Gastrocnemius medialis (tissue), 4 donors: ENCODE results near the gene CILP2. TPM values are rescaled to one million over a fixed set of nuclear protein-coding genes. Genes with fewer than 3 reads are reported as not detected.

Experiments used
- ATAC-seq, 2 donors: fragments of 150-250 bp; one replicate each; pipeline ENCODE4 v1.9.1; 2016
- DNase-seq, 2 donors: peaks; one replicate each; pipeline ENCODE4 v3.0.0-alpha.2; 2019
- H3K27ac ChIP-seq, 4 donors: fragments of 200-600 bp; sonication (generic); 1 replicate in 1 of 4; 2 replicates in 3 of 4; pipeline ENCODE4 v1.5.1; 2016 to 2018; ENCODE audit warnings: mild to moderate bottlenecking in 2 of 4, moderate library complexity in 1 of 4
- H3K27me3 ChIP-seq, 3 donors: fragments of 200-600 bp; sonication (generic) in 2 of 3; 1 replicate in 1 of 3; 2 replicates in 2 of 3; pipeline versions ENCODE4 v1.5.1 to v1.6.0; 2016 to 2019; ENCODE audit warnings: mild to moderate bottlenecking in 1 of 3, moderate library complexity in 1 of 3
- H3K36me3 ChIP-seq, 2 donors: fragments of 200-600 bp; sonication (generic) in 1 of 2; one replicate each; pipeline ENCODE4 v1.5.1; 2017 to 2018
- H3K4me1 ChIP-seq, 2 donors: fragments of 200-600 bp; sonication (generic) in 1 of 2; one replicate each; pipeline ENCODE4 v1.5.1; 2016 to 2017; ENCODE audit warnings: mild to moderate bottlenecking in 2 of 2
- H3K4me3 ChIP-seq, 4 donors: fragments of 200-600 bp; sonication (generic) in 3 of 4; 1 replicate in 1 of 4; 2 replicates in 3 of 4; pipeline ENCODE4 v1.5.1; 2016 to 2019; ENCODE audit warnings: mild to moderate bottlenecking in 2 of 4
- H3K9me3 ChIP-seq, 3 donors: fragments of 200-600 bp; sonication (generic) in 2 of 3; 1 replicate in 1 of 3; 2 replicates in 2 of 3; pipeline ENCODE4 v1.5.1; 2016 to 2019
- POLR2A ChIP-seq, 2 donors: fragments of 450-650 bp; IDR thresholded peaks; one replicate each; pipeline ENCODE4 v1.6.1; 2017; ENCODE audit warnings: antibody characterized with exemption in 2 of 2, mild to moderate bottlenecking in 2 of 2, moderate library complexity in 2 of 2
- in situ Hi-C, 4 donors: fragments of 200-750 bp; cut with MboI; loops; one replicate each; pipeline versions ENCODE4 v1.15.0 to v1.8.0; 2017; ENCODE audit warnings: low sequenced_read_pairs in 4 of 4
- intact Hi-C: fragments of 100-400 bp; cut with DNase I; formaldehyde crosslinking; loops from one replicate; pipeline ENCODE4 v1.15.1; 2023; ENCODE audit warnings: low total_unique reads
- total RNA-seq, 4 donors: library from RNA; depleted of rRNA; stranded (reverse); fragments of >200 nt; gene quantifications; one replicate each; pipeline versions ENCODE4 v1.1.0 to v1.2.3, GENCODE V29; 2016
- TF ChIP-seq, protein P1 (sequence below), 5 experiments: fragments of 450-650 bp in 3 of 5; fragments of 200-600 bp in 2 of 5; sonication (generic) in 2 of 5; IDR thresholded peaks in 4 of 5; conservative IDR thresholded peaks in 1 of 5; 1 replicate in 4 of 5; 2 replicates in 1 of 5; pipeline ENCODE4 v1.5.1; 2016 to 2019; ENCODE audit warnings: antibody characterized with exemption in 5 of 5, mild to moderate bottlenecking in 3 of 5, moderate library complexity in 3 of 5

Gene CILP2
- total RNA-seq, 4 donors from 2014 or later, result 3.2 TPM; not detected in 3

DNA sequence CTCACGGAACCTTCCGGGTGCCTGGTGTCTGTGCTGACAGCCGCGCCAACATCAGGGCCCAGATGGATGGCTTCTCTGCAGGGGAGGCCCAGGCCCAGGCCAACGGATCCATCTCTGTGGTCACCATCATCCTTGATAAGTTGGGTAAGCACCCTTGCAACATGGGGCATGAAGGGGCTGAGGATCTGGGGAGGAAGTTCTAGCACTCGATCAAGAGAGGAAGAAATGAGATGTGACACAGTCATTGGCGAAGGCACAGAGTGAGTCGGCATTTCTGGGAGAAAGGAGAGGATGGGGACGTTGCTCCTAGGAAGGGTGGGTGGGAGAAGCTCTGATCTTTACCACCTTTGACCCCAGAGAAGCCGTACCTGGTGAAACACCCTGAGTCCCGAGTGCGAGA is 4.4 kb downstream of the CILP2 start:
- peaks cover 53 to 65% (median 57%) of the 10 kb centered on the region in 3 donors for H3K27me3 ChIP-seq
- no peaks in the 10 kb centered on the region for H3K9me3 ChIP-seq
- in situ Hi-C loops (loop anchor here in 3 of 4 donors (25.0 kb wide), 2 partner anchors 395 to 420 kb away; no protein-coding TSS in a partner anchor), intact Hi-C loops (no loop called here)
- TF ChIP-seq, protein P1, sequence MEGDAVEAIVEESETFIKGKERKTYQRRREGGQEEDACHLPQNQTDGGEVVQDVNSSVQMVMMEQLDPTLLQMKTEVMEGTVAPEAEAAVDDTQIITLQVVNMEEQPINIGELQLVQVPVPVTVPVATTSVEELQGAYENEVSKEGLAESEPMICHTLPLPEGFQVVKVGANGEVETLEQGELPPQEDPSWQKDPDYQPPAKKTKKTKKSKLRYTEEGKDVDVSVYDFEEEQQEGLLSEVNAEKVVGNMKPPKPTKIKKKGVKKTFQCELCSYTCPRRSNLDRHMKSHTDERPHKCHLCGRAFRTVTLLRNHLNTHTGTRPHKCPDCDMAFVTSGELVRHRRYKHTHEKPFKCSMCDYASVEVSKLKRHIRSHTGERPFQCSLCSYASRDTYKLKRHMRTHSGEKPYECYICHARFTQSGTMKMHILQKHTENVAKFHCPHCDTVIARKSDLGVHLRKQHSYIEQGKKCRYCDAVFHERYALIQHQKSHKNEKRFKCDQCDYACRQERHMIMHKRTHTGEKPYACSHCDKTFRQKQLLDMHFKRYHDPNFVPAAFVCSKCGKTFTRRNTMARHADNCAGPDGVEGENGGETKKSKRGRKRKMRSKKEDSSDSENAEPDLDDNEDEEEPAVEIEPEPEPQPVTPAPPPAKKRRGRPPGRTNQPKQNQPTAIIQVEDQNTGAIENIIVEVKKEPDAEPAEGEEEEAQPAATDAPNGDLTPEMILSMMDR (IDR thresholded peaks at IDR 0.05 in 4 of 5, conservative IDR thresholded peaks at IDR 0.05 in 1 of 5), result no peak
- no peak for TF ChIP-seq POLR2A (IDR thresholded peaks at IDR 0.05)
- no peak overlapping the region for H3K4me3 ChIP-seq
- DNase-seq (no peak), ATAC-seq (no peak)
- H3K4me1 ChIP-seq, result peaks cover 0 to 10% of the 10 kb centered on the region in 2 donors
- no peaks in the 10 kb centered on the region for H3K36me3 ChIP-seq
- H3K27ac ChIP-seq, result no peak overlapping the region

- TF ChIP-seq, protein P1 (IDR thresholded peaks at IDR 0.05 in 4 of 5, conservative IDR thresholded peaks at IDR 0.05 in 1 of 5), result no peak
- no peak for TF ChIP-seq POLR2A (IDR thresholded peaks at IDR 0.05)
- no peaks in the 10 kb centered on the region for H3K9me3 ChIP-seq
- DNase-seq (no peak), ATAC-seq (no peak)
- in situ Hi-C loops (loop anchor here in 3 of 4 donors (25.0 kb wide), 2 partner anchors 394 to 419 kb away; no protein-coding TSS in a partner anchor), intact Hi-C loops (no loop called here)
- H3K27me3 ChIP-seq, result peaks cover 48 to 62% (median 55%) of the 10 kb centered on the region in 3 donors
- peaks cover 0 to 7% of the 10 kb centered on the region in 2 donors for H3K4me1 ChIP-seq
- H3K4me3 ChIP-seq, result no peak overlapping the region
- H3K27ac ChIP-seq, result no peak overlapping the region
- no peaks in the 10 kb centered on the region for H3K36me3 ChIP-seq
Measured at GRCh38 chr19:19543101-19543500, 5.0 kb downstream of the CILP2 start.

GRCh38 chr19:19543640-19544039 is 5.6 kb downstream of the CILP2 start:
- Histone ChIP-seq H3K9me3 (no peaks in the 10 kb centered on the region), H3K27me3 (peaks cover 45 to 62% (median 54%) of the 10 kb centered on the region in 3 donors), H3K36me3 (no peaks in the 10 kb centered on the region), H3K4me3 (no peak overlapping the region), H3K4me1 (peaks cover 0 to 1% of the 10 kb centered on the region in 2 donors), H3K27ac (no peak overlapping the region)
- no peak for ATAC-seq
- intact Hi-C loops, result no loop called here
- DNase-seq, result no peak
- in situ Hi-C loops, result loop anchor here in 3 of 4 donors (25.0 kb wide), 2 partner anchors 394 to 419 kb away; no protein-coding TSS in a partner anchor
- TF ChIP-seq, protein P1 (IDR thresholded peaks at IDR 0.05 in 4 of 5, conservative IDR thresholded peaks at IDR 0.05 in 1 of 5), result no peak
- no peak for TF ChIP-seq POLR2A (IDR thresholded peaks at IDR 0.05)

DNA sequence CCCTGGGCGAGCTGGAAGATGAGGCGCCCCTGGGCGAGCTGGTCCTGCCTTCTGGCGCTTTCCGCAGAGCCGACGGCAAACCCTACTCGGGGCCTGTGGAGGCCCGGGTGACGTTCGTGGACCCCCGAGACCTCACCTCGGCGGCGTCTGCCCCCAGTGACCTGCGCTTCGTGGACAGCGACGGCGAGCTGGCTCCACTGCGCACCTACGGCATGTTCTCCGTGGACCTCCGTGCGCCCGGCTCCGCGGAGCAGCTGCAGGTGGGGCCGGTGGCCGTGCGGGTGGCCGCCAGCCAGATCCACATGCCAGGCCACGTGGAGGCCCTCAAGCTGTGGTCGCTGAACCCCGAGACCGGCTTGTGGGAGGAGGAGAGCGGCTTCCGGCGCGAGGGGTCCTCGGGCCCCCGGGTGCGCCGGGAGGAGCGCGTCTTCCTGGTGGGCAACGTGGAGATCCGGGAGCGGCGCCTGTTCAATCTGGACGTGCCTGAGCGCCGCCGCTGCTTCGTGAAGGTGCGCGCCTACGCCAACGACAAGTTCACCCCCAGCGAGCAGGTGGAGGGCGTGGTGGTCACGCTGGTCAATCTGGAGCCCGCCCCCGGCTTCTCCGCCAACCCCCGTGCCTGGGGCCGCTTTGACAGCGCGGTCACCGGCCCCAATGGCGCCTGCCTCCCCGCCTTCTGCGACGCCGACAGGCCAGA is 6.3 kb downstream of the CILP2 start:
- DNase-seq (no peak), ATAC-seq (no peak)
- Histone ChIP-seq H3K4me1 (no peaks in the 10 kb centered on the region), H3K27me3 (peaks cover 46 to 64% (median 50%) of the 10 kb centered on the region in 3 donors), H3K36me3 (no peaks in the 10 kb centered on the region), H3K27ac (no peak overlapping the region), H3K9me3 (no peaks in the 10 kb centered on the region), H3K4me3 (no peak overlapping the region)
- in situ Hi-C loops, result loop anchor here in 3 of 4 donors (25.0 kb wide), 2 partner anchors 393 to 418 kb away; no protein-coding TSS in a partner anchor
- TF ChIP-seq, protein P1 (IDR thresholded peaks at IDR 0.05 in 4 of 5, conservative IDR thresholded peaks at IDR 0.05 in 1 of 5), result no peak
- TF ChIP-seq POLR2A (IDR thresholded peaks at IDR 0.05), result no peak
- intact Hi-C loops, result no loop called here
